ENCODE measurements around the gene COMT. TPM values are rescaled to one million over a fixed set of nuclear protein-coding genes. Genes with fewer than 3 reads are reported as not detected.
A peak's percentile ranks its signal among the peaks of the same experiment; 100 is the strongest.

Gene COMT
- 125 and 360 TPM in 2 replicates for total RNA-seq (2011; cell fraction: chromatin; rRNA removed; ENCODE audit: low replicate concordance)
- 500 and 649 TPM in 2 replicates for total RNA-seq (2011; cell fraction: nucleolus; rRNA removed)
- 301 and 358 TPM in 2 replicates for total RNA-seq (2011; cell fraction: nucleoplasm; rRNA removed)
- total RNA-seq (2014; rRNA removed): 334 and 497 TPM in 2 replicates
- 29.4 and 46.3 TPM in 2 replicates for total RNA-seq (2014; rRNA removed; fragmentation: Illumina TruSeq; extraction: Trizol)
- total RNA-seq (2015; rRNA removed; fragmentation: Illumina TruSeq; extraction: Trizol): 155 and 156 TPM in 2 replicates
- 348 and 351 TPM in 2 replicates for total RNA-seq (2021)
- polyA plus RNA-seq (2011; rRNA removed): 185 and 498 TPM in 2 replicates
- 652 and 657 TPM in 2 replicates for polyA plus RNA-seq (2011; cell fraction: cytosol; rRNA removed)
- 321 and 432 TPM in 2 replicates for polyA plus RNA-seq (2011; cell fraction: nucleus; rRNA removed)
- 279 and 699 TPM in 2 replicates for polyA plus RNA-seq (2012)
- polyA plus RNA-seq (2014; fragmentation: Illumina TruSeq; extraction: Trizol): 108 and 305 TPM in 2 replicates
- polyA plus RNA-seq (2014; fragmentation: Nextera tagmentation; extraction: Ambion mirVana): 10 to 100 TPM; 12.5 to 39.6 TPM
- polyA plus RNA-seq (2014; rRNA removed): 263 and 317 TPM in 2 replicates
- polyA minus RNA-seq (2011; rRNA and poly(A)+ RNA removed): 92.9 and 123 TPM in 2 replicates
- 148 and 344 TPM in 2 replicates for polyA minus RNA-seq (2011; cell fraction: cytosol; rRNA and poly(A)+ RNA removed)
- 63.8 and 154 TPM in 2 replicates for polyA minus RNA-seq (2011; cell fraction: nucleus; rRNA and poly(A)+ RNA removed)
- percentile 95 among the genes with signal in this experiment for Bru-seq, nascent RNA
- percentile 92 among the genes with signal in this experiment for BruChase-seq, experiment 1, labeled RNA remaining after a 2-hour chase
- percentile 90 among the genes with signal in this experiment for BruChase-seq, experiment 2, labeled RNA remaining after a 6-hour chase
- long read RNA-seq, experiment 1, transcript COMT-202 (6 exons, 2,437 nt): major isoform, 450 of 811 reads
- long read RNA-seq, experiment 1, transcript COMT-209 (4 exons, 1,035 nt): minor isoform, 52 of 811 reads
- long read RNA-seq, experiment 1, transcript COMT-204 (6 exons, 1,548 nt): minor isoform, 29 of 811 reads
- long read RNA-seq, experiment 1, partial matches to known transcripts: 115 of 811 reads
- long read RNA-seq, experiment 1, other reads (novel, unspliced or antisense): 164 of 811 reads
- long read RNA-seq, experiment 2, transcript COMT-209 (4 exons, 1,035 nt): minor isoform, 12 of 342 reads
- long read RNA-seq, experiment 2, transcript COMT-202 (6 exons, 2,437 nt): major isoform, 160 of 342 reads
- long read RNA-seq, experiment 2, transcript COMT-204 (6 exons, 1,548 nt): minor isoform, 9 of 342 reads
- long read RNA-seq, experiment 2, partial matches to known transcripts: 113 of 342 reads
- long read RNA-seq, experiment 2, other reads (novel, unspliced or antisense): 46 of 342 reads
- long read RNA-seq, experiment 3, transcript COMT-204 (6 exons, 1,548 nt): minor isoform, 13 of 379 reads
- long read RNA-seq, experiment 3, transcript COMT-202 (6 exons, 2,437 nt): major isoform, 289 of 379 reads
- long read RNA-seq, experiment 3, partial matches to known transcripts: 44 of 379 reads
- long read RNA-seq, experiment 3, other reads (novel, unspliced or antisense): 31 of 379 reads

DNA sequence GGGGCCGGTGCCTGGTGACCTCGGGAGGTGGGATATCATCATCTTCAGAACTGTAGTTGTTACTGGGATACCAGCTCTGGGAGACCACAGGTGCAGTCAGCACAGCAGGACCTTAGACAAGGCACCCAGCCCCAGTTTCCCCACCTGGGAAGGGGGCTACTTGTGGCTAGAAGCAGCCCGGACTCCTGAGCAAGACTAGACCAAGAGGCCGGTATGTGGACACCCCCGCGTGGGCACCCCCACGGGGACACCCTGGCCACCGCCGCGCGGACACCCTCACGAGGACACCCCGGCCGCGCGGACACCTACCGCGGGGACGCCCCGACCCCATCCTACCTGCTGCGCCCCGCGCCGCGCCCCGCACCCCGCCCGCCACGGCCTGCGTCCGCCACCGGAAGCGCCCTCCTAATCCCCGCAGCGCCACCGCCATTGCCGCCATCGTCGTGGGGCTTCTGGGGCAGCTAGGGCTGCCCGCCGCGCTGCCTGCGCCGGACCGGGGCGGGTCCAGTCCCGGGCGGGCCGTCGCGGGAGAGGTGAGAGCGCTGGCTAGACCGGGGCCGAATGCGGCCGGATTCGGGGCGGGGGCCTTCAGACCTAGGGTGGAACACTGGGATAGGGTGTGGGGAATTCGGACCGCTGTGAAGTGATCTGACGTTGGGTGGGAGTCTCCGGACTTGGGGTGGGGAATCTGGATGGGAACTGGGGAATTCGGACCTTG, at the start of gene COMT, which contains the start of gene TXNRD2:
TSS of gene COMT (plus strand) at position 408 of the 718 bp plus-strand sequence. CDS start 20,755 bp downstream, outside the sequence.
TSS of gene TXNRD2 (minus strand) at position 454 of the 718 bp plus-strand sequence. CDS start at position 439, 15 bp downstream.
- ATAC-seq (peak; percentile 88), FAIRE-seq (peak; percentile 6), DNase-seq (ENCODE audit: extremely low read depth in 1 of 4, low spot score in 3 of 4) (peak; percentile 96 to 100 (median 100))
- POLR2A ChIA-PET: interaction anchor here (0.5 to 4.6 kb wide), 28 partner anchors 9 to 633 kb away, joined by 3 to 48 read pairs (median 4); partner anchors contain the start of genes TANGO2 and TRMT2A
- Histone ChIP-seq H3K4me2 (ENCODE audit: insufficient read depth, low read length) (peak within 1 kb of the TSS; percentile 96), H3K4me1 (replicated peaks in 1 of 2; ENCODE audit: control insufficient read depth in 2 of 2, insufficient read depth in 2 of 2, low read length in 2 of 2) (peaks cover 35 to 37% of the 10 kb centered on the region in 2 experiments), H2AFZ (ENCODE audit: low read depth, low read length) (peak within 1 kb of the TSS; percentile 98), H3K27me3 (ENCODE audit: control insufficient read depth in 2 of 2, insufficient read depth in 2 of 2, low read length in 2 of 2) (no peaks in the 10 kb centered on the region; a peak in 1 of 5 replicates), H3K79me2 (ENCODE audit: control insufficient read depth, insufficient read depth, low read length) (peaks cover 62% of the 10 kb centered on the region), H3K9me1 (ENCODE audit: control insufficient read depth, insufficient read depth, low read length) (no peaks in the 10 kb centered on the region), H3K9me3 (replicated peaks; ENCODE audit: control insufficient read depth, insufficient read depth, low read depth, low read length) (peaks cover 5% of the 10 kb centered on the region), H3K27ac (ENCODE audit: extremely low read depth, low read depth, low read length) (peak within 1 kb of the TSS; percentile 88), H3K4me3 (peak within 1 kb of the TSS; percentile 58), H3K9ac (ENCODE audit: insufficient read depth in 1 of 2, low read depth in 2 of 2, low read length in 2 of 2) (peak within 1 kb of the TSS; percentile 94 to 97), H4K20me1 (replicated peaks; ENCODE audit: control insufficient read depth, insufficient read depth, low read length) (no peaks in the 10 kb centered on the region), H3K36me3 (ENCODE audit: control insufficient read depth, insufficient read depth, low read length) (peaks cover 42% of the 10 kb centered on the region)
- WGBS (ENCODE audit: insufficient coverage, low coverage, missing lambda C conversion rate): under 1% methylated on average over 63 of the region's 63 CpGs
- intact Hi-C loops (cut with micrococcal nuclease) (no loop called here), in situ Hi-C loops (cut with MboI) (no loop called here)
- CTCF ChIA-PET (ENCODE audit: low intra/inter-chr PET ratio): interaction anchor here (0.6 to 0.7 kb wide), 2 partner anchors 211 to 724 kb away, joined by 3 read pairs; no protein-coding TSS in a partner anchor
- BruUV-seq (replicated peaks): no TSS peak
- peak; percentile 93 for TF ChIP-seq OTX1 (CRISPR knock-in tag; IDR thresholded peaks at IDR 0.05)
- TF ChIP-seq MAZ (CRISPR knock-in tag; conservative IDR thresholded peaks at IDR 0.05 in 1 of 2, IDR thresholded peaks at IDR 0.05 in 1 of 2): peak; percentile 82 to 88
- TF ChIP-seq RCOR1 (IDR thresholded peaks at IDR 0.05; ENCODE audit: borderline replicate concordance in 1 of 2, low read depth in 2 of 2, low read length in 2 of 2): peak; percentile 45 to 87; a peak in 3 of 4 replicates
- 0 out of 2 replicates have a peak, but pooled peaks have one; percentile 82 for TF ChIP-seq RHOXF2B (CRISPR knock-in tag; conservative IDR thresholded peaks at IDR 0.05)
- TF ChIP-seq TARDBP (IDR thresholded peaks at IDR 0.05): no peak
- TF ChIP-seq XRCC3 (IDR thresholded peaks at IDR 0.05): no peak
- 0 out of 2 replicates have a peak, but pooled peaks have one; percentile 67 for TF ChIP-seq RBM34 (IDR thresholded peaks at IDR 0.05; ENCODE audit: borderline replicate concordance, insufficient read depth, low read length)
- TF ChIP-seq ERF (CRISPR knock-in tag; IDR thresholded peaks at IDR 0.05): peak; percentile 70; the same call in 1 of the 2 replicates
- TF ChIP-seq TSC22D4 (tag; IDR thresholded peaks at IDR 0.05): no peak
- peak; percentile 79; the same call in 1 of the 2 replicates for TF ChIP-seq XRCC5 (IDR thresholded peaks at IDR 0.05; ENCODE audit: low read depth, low read length)
- no peak for TF ChIP-seq RAD51 (IDR thresholded peaks at IDR 0.05; ENCODE audit: borderline replicate concordance, low read depth)
- TF ChIP-seq MAFK (IDR thresholded peaks at IDR 0.05; ENCODE audit: low read length): 0 out of 2 replicates have a peak, but pooled peaks have one; percentile 9
- TF ChIP-seq ZNF561 (CRISPR knock-in tag; conservative IDR thresholded peaks at IDR 0.05): 0 out of 2 replicates have a peak, but pooled peaks have one; percentile 54
- 0 out of 2 replicates have a peak, but pooled peaks have one; percentile 46 for TF ChIP-seq BMI1 (IDR thresholded peaks at IDR 0.05; ENCODE audit: low read length)
- peak; percentile 84 for TF ChIP-seq ETS2 (tag; IDR thresholded peaks at IDR 0.05; ENCODE audit: borderline replicate concordance, poor library complexity, severe bottlenecking)
- TF ChIP-seq KLF13 (tag; IDR thresholded peaks at IDR 0.05; ENCODE audit: borderline replicate concordance, low read depth): peak; percentile 28; the same call in 1 of the 2 replicates
